GM18858 (cell line): ENCODE results near the gene ANO4.
"Not testable (repeated sequence)": the region's sequence is repeated elsewhere in the genome, so short reads cannot be mapped to it uniquely, and the experiment has no call there.

Experiments
- ATAC-seq: cut with Tn5 transposase; IDR thresholded peaks from one replicate; pipeline ENCODE4 v1.9.1; 2021; ENCODE audit not compliant: unreplicated experiment

Gene ANO4

GRCh38 chr12:101077791-101078528, 283.4 kb downstream of the ANO4 start:
- ATAC-seq, result no peak

GRCh38 chr12:101078536-101079285, 284.1 kb downstream of the ANO4 start:
- ATAC-seq, result no peak

- no peak for ATAC-seq
These were observed 288.1 kb downstream of the ANO4 start for GRCh38 chr12:101082706-101083105.

- ATAC-seq, result no peak
These were observed 292.0 kb downstream of the ANO4 start for GRCh38 chr12:101086490-101087135.

- ATAC-seq, result no peak
These were observed 293.3 kb downstream of the ANO4 start for GRCh38 chr12:101087920-101088319.

- ATAC-seq, result no peak
These were observed 294.7 kb downstream of the ANO4 start for GRCh38 chr12:101089271-101089670.

- ATAC-seq, result not testable (repeated sequence)
These were observed 295.6 kb downstream of the ANO4 start for GRCh38 chr12:101090222-101090621.

- ATAC-seq, result no peak
These were observed 303.4 kb downstream of the ANO4 start for GRCh38 chr12:101097829-101098580.

- no peak for ATAC-seq
These were observed 312.6 kb downstream of the ANO4 start for GRCh38 chr12:101107032-101107763.

GRCh38 chr12:101108130-101108529, 313.6 kb downstream of the ANO4 start:
- ATAC-seq, result no peak

GRCh38 chr12:101110866-101111265, 316.3 kb downstream of the ANO4 start:
- ATAC-seq, result no peak

GRCh38 chr12:101111441-101111840, 316.9 kb downstream of the ANO4 start:
- no peak for ATAC-seq

GRCh38 chr12:101115326-101115725, 320.8 kb downstream of the ANO4 start:
- ATAC-seq, result peak; percentile 53

GRCh38 chr12:101116911-101117310, 322.3 kb downstream of the ANO4 start:
- ATAC-seq, result no peak

- no peak for ATAC-seq
These were observed 323.3 kb downstream of the ANO4 start for GRCh38 chr12:101117842-101118241.

GRCh38 chr12:101127521-101128219, 333.1 kb downstream of the ANO4 start:
- ATAC-seq, result no peak

GRCh38 chr12:101145777-101146431, 351.3 kb downstream of the ANO4 start:
- not testable (repeated sequence) for ATAC-seq

- ATAC-seq, result no peak
These were observed 370.7 kb downstream of the ANO4 start for GRCh38 chr12:101165319-101165718.

- ATAC-seq, result no peak
These were observed 372.3 kb downstream of the ANO4 start for GRCh38 chr12:101166866-101167265.
